HuH-7 (cell line): Measurements from ENCODE around the gene GCK.
"Not testable (repeated sequence)": the region's sequence is repeated elsewhere in the genome, so short reads cannot be mapped to it uniquely, and the experiment has no call there.

ENCODE experiments used
- DNase-seq: peaks from one replicate; pipeline ENCODE4 v3.0.0; 2011; ENCODE audit warnings: low spot score

GCK gene

GRCh38 chr7:44141221-44141850 is 47.9 kb downstream of the GCK start, which contains the start of gene MYL7:
TSS of gene MYL7 (minus strand) at chr7:44141332. CDS start at chr7:44141305, 27 bp downstream.
- DNase-seq, result no peak

DNA sequence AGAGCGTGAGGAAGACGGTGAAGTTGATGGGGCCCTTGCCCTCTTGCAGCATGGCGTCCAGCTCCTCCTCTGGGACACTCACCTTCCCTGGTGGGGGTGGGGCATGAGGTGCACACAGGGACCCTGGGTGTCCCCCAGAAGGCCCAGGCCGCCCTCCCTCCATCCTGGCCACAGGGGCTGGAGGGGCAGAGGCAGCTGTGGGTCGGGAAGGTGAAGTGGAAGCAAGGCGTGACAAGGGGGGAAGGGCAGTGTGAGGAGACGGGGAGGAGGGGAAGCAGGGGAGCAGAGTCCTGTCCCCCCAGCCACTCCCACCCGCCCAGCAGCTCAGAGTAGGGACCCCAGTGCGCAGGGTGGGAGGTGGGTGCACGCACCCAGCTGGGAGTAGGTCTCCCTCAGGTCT is 48.9 kb downstream of the GCK start:
- no peak for DNase-seq

DNA sequence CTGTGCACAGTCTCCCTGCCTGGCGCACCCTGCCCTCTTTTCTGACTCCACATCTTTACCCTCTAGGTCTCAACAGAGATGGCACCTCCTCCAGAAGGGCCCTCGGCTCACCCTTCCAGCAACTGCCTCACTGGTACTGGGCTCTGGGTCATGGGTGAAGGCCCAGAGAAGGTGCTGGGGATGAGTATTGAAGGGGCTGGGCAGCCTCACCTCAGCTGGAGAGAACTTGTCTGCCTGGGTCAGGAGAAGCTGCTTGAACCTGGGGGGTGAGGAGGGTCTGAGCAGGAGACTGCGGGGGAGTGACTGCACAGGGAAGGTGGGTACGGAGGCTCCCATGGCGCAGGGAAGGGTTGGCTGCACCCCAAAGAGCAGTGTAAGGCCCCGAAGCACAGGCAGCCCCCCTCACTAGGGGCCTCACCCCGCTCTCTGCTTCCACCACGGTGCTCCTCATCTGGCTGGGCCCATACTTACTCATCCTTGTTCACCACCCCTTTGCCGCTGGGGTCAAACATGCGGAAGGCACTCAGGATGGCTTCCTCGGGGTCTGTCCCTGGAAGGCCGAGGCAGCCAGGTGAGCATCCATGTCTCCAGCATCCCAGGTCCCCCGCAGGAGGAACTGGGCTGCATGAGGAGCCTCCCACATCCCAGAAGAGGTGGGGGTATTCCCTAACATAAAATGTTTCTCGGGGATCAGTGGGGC is 49.8 kb downstream of the GCK start:
- no peak for DNase-seq

DNA sequence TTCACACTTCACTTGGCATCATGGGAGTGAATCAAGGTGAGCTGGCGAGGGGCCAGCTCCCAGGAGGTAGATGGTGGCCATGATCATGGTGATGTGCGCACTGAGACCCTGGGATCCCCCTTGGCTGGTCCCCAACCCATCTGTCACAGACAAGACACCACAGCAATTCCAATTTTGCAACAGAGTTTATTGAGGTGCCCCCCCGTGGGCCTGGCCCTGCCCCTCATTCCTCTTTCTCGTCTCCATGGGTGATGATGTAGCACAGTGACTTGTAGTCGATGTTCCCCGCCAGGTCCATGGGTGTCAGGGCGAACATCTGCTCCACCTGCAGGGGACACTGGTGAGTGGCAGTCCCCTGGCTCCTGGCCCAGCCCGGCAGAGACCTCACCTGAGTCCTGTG is 50.5 kb downstream of the GCK start:
- DNase-seq, result no peak

- DNase-seq, result no peak
These were observed 52.5 kb downstream of the GCK start for GRCh38 chr7:44136731-44137130.

DNA sequence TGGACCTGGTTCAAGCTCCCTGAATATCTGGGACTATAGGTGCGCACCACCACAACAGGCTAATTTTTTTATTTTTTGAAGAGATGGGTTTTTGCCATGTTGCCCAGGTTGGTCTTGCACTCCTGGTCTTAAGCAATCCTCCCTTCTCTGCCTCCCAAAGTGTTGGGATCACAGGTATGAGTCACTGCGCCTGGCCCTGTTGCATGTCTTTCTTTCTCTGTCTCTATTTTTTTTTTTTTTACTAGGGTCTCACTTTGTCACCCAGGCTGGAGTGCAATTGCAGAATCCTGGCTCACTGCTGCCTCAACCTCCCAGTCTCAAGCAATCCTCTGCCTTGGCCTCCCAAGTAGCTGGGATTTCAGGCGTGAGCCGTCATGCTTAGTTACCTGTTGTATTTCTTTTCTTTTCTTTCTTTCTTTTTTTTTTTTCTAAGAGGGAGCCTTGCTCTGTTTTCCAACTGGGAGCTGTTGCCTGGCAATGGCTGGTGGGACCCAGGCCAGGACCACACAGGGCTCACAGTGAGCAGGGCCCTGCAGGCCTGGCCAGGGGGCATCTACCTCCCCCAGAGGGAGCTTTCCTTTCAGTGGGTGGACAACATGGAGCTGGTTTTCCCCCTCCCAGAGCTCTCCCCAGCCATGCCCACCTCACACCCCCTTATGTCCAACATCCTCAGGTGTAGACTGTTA is 54.2 kb downstream of the GCK start:
- no peak for DNase-seq

DNA sequence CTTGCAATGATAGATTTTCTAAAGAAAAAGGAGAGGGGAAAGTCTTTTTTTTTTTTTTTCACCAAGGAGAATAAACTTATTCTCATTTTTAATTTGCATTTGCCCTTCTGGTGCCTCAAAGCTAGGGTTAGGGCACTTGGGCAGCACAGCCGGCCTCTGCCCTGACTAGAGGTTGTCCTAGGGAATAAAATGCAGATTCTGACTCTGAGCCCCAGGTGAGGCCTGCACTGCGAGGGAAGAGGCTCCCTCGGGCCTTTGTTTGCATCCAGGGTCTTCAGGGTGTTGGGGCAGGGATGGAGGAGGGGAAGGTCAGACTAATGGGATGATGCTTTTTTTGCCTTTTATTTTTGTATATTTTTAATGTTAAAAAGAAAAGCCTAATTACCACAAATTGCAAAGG is 55.9 kb downstream of the GCK start:
- DNase-seq, result no peak

DNA sequence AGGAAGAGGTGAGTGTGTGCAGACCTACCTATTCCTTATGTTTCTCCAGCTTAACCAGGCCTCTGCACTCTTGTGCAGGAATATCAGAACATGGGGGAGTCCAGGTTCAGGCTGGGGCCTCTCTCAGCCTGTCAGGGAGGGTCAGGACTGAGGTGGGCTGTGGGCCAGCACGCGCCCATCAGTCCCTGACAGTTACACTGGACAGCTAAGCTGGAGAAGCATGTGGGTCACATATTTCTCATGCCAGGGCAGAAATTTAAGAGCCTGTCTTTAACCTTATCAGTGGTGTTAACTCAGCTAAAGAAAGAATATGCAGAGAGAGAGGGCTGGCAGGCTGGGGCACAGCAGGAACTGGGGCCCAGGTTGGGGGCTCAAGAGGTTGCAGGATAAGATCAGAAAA is 57.2 kb downstream of the GCK start:
- DNase-seq, result no peak

- DNase-seq, result peak; percentile 93
These were observed 57.8 kb downstream of the GCK start for GRCh38 chr7:44131173-44132029.

DNA sequence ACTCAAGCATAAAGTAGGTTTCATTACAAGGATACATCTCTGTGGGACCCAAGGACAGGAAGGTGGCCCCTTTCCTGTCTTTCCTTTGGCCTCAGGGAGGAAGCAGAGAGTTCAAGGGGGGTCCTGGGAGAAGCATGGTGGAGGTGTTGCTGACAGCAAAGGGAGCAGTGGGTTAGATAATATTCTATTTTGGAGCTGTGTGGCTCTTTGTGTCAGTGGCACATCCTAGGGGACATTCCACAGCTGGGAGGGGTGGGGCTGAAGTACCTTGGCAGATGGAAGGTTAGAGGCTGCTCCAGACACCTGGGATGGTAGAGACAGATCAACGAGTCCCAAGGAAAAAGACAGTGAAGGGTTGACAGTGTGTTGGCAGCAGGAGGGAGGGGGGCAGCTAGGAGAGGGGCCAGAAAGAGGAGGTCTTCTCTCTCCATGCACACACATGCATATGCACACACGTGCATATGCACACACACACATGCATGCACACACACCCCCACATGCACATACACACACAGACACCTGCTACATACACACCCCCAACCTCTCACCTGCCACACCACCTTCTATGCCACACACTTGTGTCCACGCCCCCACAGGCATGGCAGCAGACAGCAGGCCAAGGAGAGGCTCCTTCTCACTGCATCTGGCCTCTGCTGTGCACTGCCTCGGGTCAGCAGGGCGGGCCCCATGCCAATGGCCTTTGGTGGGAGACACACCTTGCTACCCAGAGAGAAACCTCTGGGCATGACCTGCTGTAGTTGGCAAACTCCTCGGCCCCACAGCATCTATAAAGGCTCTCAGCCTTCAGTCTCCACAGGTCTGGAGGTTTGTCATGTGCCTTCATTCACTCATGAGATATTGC is 60.3 kb downstream of the GCK start:
- DNase-seq, result no peak

- DNase-seq, result no peak
These were observed 62.1 kb downstream of the GCK start for GRCh38 chr7:44127161-44127560.

DNA sequence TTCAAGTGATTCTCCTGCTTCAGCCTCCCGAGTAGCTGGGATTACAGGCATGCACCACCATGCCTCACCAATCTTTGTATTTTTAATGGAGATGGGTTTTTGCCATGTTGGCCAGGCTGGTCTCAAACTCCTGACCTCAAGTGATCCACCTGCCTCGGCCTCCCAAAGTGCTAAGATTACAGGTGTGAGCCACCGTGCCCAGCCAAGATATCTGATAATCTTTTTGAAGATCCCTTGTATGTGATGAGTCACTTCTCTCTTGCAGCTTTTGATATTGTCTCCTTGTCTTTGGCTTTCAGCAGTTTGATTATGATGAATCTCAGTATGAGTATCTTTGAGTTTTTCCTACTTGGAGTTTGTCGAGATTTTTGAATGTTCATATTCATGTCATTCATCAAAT is 62.7 kb downstream of the GCK start:
- not testable (repeated sequence) for DNase-seq

DNA sequence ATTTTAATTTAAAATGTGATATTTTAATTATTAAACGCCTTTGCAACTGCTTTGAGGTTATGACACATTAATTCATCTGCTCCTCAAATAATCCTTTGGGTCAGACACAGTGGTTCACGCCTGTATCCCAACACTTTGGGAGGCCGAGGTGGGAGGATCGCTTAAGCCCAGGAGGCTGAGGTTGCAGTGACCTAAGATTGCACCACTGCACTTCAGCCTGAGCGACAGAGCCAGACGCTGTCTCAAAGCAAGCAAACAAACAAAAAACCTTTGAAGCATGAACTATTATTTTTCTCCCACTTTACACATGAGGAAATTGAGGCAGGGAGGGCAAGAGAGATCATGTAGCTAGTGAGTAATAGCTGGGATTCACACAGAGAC is 64.4 kb downstream of the GCK start:
- no peak for DNase-seq

- peak; percentile 100 for DNase-seq
These were observed 65.8 kb downstream of the GCK start, which contains the start of gene POLD2 for GRCh38 chr7:44123190-44124003. TSS of gene POLD2 (minus strand) at chr7:44123548. CDS start at chr7:44122053, 1,495 bp downstream.

DNA sequence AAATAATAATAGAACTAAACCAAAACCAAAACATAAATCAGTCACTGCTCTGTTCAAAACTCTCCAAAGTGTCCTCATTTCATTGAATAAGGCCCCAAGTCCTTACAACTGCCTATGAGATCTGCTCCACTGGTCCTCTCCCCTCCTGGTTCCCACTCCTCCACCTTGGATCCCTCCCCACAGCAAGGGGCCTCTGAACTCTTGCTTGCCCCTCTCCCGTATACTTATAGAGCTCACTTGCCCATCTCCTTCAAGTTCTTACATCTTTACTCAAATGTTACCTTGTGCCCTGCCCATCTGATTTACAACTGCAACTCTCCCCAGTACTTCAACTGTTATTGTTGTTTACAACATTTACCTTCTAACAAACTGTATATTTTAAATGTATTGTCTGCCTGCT is 66.7 kb downstream of the GCK start:
- no peak for DNase-seq

DNA sequence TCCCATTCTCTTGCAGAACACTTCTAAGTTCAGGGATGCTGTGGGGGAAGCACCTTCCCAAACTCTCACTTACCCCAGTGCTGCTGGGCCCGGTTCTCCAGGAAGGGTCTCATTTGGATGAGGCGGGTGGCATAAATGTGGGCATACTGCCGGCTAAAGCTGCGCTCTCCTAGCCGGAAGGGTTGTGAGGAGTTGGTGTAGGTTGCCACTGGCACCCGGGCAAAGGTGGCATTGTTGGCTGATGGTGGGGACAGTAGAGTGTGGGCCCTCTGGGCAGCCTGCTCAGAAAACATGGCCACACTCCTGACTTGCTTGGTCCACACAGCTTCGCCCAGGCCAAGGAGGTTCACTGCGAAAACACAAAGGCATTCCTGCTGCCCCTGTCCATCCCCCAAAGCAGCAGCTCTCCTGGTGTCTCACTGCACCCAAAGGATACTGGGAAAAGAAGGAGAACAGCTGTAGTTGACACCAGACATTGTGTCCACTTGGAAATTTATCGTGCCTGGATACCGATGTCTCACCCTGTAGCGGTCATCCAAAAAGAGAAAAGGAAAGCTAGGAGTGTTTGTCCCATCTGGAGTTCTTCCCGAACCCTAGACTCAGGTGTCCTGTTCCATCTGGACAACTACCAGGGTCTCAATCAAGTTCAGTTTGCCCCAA is 67.3 kb downstream of the GCK start:
- no peak for DNase-seq

GRCh38 chr7:44120395-44120794 is 68.8 kb downstream of the GCK start:
- no peak for DNase-seq

DNA sequence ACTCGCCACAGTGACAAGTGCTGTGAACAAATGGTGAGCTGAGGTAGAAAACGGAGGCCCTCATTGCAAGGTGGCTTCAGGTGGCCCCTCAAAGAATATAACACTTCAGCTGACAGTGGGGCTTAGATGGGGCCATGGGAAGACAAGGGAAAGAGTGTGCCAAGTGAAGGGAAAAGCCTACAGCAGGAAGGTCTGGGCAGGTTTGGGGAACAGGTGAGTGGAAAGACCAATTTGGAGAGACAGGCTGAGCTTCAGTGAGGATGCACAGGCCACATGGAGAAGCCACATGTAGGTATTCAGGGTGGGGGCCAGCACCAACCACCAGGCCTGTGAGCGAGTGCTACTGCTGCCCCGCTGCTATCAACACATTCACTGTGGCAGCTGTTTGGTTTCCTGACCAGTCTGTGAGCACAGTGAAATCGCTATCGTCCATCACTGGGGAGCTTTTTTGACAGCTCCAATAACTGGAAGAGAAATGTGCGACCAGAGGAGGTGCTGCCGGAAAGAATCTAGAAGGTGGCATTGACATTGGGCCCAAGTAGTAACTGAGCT is 69.3 kb downstream of the GCK start:
- no peak for DNase-seq

DNA sequence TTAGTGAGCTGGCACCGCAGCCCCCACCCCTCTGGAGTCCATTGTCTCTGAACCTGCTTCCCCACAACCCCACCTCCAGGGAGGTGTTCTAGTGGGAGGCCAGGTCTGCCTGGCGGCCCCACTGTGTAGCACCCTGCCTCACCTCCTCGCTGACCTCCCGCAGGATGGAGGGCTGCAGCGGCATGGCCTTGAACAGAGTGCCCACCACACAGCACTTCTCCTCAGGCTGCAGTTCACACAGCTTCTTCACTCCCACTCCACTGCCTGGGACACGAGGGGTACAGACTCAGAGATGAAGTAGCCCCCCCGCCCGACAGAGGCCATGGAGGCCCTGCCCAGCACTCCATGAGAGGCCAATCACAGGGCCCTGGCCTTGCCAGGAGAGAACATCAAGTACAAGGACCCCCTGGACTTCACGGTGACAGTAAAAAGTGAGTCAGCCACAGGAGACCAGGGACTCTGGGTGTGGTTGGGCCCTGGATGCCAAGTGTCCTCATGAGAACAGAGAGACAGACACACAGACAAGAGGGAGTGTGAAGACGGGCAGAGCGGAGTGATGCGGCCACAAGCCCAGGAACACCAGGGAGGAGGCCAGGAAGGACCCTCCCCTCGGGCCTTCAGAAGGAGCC is 71.3 kb downstream of the GCK start:
- DNase-seq, result no peak
